K562 (cell line): Measurements from ENCODE around the gene DHX58. TPM values are rescaled to one million over a fixed set of nuclear protein-coding genes. Genes with fewer than 3 reads are reported as not detected.
A peak's percentile ranks its signal among the peaks of the same experiment; 100 is the strongest.

Experiments
- DMBX1 ChIP-seq: fragments of 250-450 bp; sonication (Bioruptor Pico); IDR thresholded peaks from 2 replicates; pipeline ENCODE4 v1.8.0; 2022; ENCODE audit warnings: inconsistent platforms, mild to moderate bottlenecking, moderate library complexity, borderline replicate concordance
- E2F5 ChIP-seq: sonication (generic); formaldehyde crosslinking; IDR thresholded peaks from 2 replicates; pipeline ENCODE4 v1.8.0; 2022; ENCODE audit warnings: mild to moderate bottlenecking, missing genetic modification reagents
- ETV5 ChIP-seq: sonication (generic); formaldehyde crosslinking; IDR thresholded peaks from 2 replicates; pipeline ENCODE4 v1.4.0; 2020; ENCODE audit warnings: low read depth, mild to moderate bottlenecking, missing genetic modification reagents
- KDM2B ChIP-seq: fragments of 250-450 bp; sonication (Bioruptor Pico); IDR thresholded peaks from 2 replicates; pipeline ENCODE4 v1.8.0; 2021; ENCODE audit warnings: mild to moderate bottlenecking, moderate library complexity
- LARP7 ChIP-seq: fragments of 450-650 bp; IDR thresholded peaks from 2 replicates; pipeline ENCODE4 v1.6.1; 2016
- NFE2 ChIP-seq: IDR thresholded peaks from 2 replicates; pipeline ENCODE4 v1.6.1; 2014; ENCODE audit warnings: antibody characterized with exemption, low read depth
- PHF21A ChIP-seq: fragments of 450-650 bp; IDR thresholded peaks from 2 replicates; pipeline ENCODE4 v1.6.1; 2017; ENCODE audit warnings: low read depth, borderline replicate concordance
- RBM39 ChIP-seq: fragments of 200-400 bp; formaldehyde crosslinking; optimal IDR thresholded peaks from 2 replicates; pipeline ENCODE3; 2018; ENCODE audit warnings: low read depth, low read length
- ZNF133 ChIP-seq: fragments of 250-450 bp; sonication (Bioruptor Pico); IDR thresholded peaks from 2 replicates; pipeline ENCODE4 v1.4.0; 2020; ENCODE audit warnings: mild to moderate bottlenecking
- ZNF324 ChIP-seq: fragments of 250-450 bp; sonication (Bioruptor Pico); IDR thresholded peaks from 2 replicates; pipeline ENCODE4 v1.4.0; 2020; ENCODE audit warnings: mild to moderate bottlenecking
- polyA plus RNA-seq, 8 experiments: library from polyadenylated mRNA; depleted of rRNA in 4 of 8; stranded (reverse) in 5 of 8; unstranded in 3 of 8; fragments of >200 nt; fragmentation: Nextera tagmentation in 2 of 8; fragmentation: Illumina TruSeq in 1 of 8; extraction: Ambion mirVana in 2 of 8; extraction: Trizol in 1 of 8; gene quantifications; 2 replicates each; pipeline versions ENCODE4 v1.2.1 to v1.2.3, GENCODE V29; 2011 to 2014; ENCODE audit warnings: inconsistent platforms in 1 of 8, missing spikeins in 1 of 8
- total RNA-seq, 7 experiments: library from RNA; depleted of rRNA in 6 of 7; stranded (reverse); fragments of >200 nt in 6 of 7; fragmentation: Illumina TruSeq in 2 of 7; extraction: Trizol in 2 of 7; gene quantifications; 2 replicates each; pipeline versions ENCODE4 v1.2.1 to v1.2.3, GENCODE V29; 2011 to 2021; ENCODE audit warnings: low replicate concordance in 1 of 7
- TF ChIP-seq, protein P1 (sequence below): fragments of 250-450 bp; sonication (Bioruptor Pico); IDR thresholded peaks from 2 replicates; pipeline ENCODE4 v1.5.0; 2021; ENCODE audit warnings: mild to moderate bottlenecking, moderate library complexity
- TF ChIP-seq, protein P2 (sequence below): fragments of 450-650 bp; IDR thresholded peaks from 2 replicates; pipeline ENCODE4 v1.6.1; 2016; ENCODE audit warnings: low read depth
- TF ChIP-seq, protein P3 (sequence below): fragments of 450-650 bp; IDR thresholded peaks from 2 replicates; pipeline ENCODE4 v1.6.1; 2016

Gene DHX58
- total and polyA plus RNA-seq, 9 of the 15 experiments (the other 6 are each of a cell fraction or from before 2014, with no cell fraction given): 0.15 to 3.0 (median 1.4) TPM

- TF ChIP-seq, protein P1, sequence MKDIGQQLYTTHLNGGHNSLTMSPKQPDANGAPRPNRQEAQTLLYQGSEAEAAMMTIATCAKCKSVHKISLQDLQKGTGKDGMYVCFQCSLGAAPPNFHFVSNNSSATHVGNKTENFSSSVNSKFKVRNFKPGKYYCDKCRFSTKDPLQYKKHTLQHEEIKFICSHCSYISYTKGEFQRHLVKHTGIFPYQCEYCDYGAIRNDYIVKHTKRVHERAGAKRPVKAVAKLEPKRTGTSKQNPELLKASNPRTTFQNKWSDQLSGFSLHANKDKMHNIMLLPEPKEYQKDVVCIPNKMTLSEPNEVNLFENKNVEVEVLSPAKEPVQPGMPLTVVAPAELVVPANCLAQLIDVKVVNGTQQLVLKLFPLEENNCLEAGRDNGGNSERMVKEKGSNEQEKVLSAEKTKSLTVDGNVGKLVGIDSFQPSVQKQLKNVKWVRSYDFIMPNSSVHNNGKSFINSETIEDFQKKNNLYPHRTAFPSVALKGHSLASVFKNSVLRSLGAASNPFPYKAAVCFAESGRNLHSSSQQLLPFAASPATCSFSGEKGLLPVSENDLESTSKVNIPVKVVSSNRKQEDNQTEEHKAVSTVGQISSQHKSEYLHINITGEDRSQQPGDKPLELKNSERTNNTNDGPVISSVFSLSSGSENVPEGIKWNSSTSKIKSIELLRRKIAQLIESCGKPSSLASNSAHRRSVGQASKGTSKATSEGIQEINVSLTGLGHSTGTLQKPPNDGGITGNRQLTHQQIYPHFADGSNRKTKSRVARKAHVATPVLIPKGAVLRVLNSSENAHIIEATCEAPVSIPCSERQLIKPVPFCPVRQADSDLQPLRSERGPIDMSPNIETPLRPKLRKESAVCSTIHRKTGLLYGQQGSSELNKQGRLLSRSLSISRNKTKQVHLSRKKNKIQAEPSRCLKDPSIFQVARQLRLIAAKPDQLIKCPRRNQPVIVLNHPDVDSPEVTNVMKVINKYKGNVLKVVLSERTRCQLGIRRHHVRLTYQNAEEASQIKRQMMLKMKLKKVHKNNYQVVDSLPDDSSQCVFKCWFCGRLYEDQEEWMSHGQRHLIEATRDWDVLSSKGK (CRISPR knock-in tag): no peak
- TF ChIP-seq, protein P2, sequence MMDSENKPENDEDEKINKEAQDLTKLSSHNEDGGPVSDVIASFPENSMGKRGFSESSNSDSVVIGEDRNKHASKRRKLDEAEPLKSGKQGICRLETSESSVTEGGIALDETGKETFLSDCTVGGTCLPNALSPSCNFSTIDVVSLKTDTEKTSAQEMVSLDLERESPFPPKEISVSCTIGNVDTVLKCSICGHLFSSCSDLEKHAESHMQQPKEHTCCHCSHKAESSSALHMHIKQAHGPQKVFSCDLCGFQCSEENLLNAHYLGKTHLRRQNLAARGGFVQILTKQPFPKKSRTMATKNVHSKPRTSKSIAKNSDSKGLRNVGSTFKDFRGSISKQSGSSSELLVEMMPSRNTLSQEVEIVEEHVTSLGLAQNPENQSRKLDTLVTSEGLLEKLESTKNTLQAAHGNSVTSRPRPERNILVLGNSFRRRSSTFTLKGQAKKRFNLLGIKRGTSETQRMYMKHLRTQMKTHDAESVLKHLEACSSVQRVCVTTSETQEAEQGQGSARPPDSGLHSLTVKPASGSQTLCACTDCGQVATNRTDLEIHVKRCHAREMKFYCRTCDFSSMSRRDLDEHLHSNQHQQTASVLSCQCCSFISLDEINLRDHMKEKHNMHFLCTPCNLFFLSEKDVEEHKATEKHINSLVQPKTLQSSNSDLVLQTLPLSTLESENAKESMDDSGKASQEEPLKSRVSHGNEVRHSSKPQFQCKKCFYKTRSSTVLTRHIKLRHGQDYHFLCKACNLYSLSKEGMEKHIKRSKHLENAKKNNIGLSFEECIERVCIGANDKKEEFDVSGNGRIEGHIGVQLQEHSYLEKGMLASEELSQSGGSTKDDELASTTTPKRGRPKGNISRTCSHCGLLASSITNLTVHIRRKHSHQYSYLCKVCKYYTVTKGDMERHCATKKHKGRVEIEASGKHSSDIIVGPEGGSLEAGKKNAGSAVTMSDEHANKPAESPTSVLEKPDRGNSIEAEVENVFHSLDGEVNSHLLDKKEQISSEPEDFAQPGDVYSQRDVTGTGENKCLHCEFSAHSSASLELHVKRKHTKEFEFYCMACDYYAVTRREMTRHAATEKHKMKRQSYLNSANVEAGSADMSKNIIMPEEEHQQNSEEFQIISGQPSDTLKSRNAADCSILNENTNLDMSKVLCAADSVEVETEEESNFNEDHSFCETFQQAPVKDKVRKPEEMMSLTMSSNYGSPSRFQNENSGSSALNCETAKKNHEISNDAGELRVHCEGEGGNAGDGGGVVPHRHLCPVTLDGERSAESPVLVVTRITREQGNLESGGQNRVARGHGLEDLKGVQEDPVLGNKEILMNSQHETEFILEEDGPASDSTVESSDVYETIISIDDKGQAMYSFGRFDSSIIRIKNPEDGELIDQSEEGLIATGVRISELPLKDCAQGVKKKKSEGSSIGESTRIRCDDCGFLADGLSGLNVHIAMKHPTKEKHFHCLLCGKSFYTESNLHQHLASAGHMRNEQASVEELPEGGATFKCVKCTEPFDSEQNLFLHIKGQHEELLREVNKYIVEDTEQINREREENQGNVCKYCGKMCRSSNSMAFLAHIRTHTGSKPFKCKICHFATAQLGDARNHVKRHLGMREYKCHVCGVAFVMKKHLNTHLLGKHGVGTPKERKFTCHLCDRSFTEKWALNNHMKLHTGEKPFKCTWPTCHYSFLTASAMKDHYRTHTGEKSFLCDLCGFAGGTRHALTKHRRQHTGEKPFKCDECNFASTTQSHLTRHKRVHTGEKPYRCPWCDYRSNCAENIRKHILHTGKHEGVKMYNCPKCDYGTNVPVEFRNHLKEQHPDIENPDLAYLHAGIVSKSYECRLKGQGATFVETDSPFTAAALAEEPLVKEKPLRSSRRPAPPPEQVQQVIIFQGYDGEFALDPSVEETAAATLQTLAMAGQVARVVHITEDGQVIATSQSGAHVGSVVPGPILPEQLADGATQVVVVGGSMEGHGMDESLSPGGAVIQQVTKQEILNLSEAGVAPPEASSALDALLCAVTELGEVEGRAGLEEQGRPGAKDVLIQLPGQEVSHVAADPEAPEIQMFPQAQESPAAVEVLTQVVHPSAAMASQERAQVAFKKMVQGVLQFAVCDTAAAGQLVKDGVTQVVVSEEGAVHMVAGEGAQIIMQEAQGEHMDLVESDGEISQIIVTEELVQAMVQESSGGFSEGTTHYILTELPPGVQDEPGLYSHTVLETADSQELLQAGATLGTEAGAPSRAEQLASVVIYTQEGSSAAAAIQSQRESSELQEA: no peak
- no peak for TF ChIP-seq E2F5
- no peak for TF ChIP-seq ZNF324
- TF ChIP-seq ETV5: no peak
- TF ChIP-seq KDM2B (CRISPR knock-in tag): no peak
- no peak for TF ChIP-seq DMBX1 (CRISPR knock-in tag)
- TF ChIP-seq RBM39: no peak
- TF ChIP-seq LARP7: no peak
- no peak for TF ChIP-seq NFE2
- TF ChIP-seq ZNF133 (CRISPR knock-in tag): no peak
- 0 out of 2 replicates have a peak, but pooled peaks have one; percentile 36 for TF ChIP-seq PHF21A
- TF ChIP-seq, protein P3, sequence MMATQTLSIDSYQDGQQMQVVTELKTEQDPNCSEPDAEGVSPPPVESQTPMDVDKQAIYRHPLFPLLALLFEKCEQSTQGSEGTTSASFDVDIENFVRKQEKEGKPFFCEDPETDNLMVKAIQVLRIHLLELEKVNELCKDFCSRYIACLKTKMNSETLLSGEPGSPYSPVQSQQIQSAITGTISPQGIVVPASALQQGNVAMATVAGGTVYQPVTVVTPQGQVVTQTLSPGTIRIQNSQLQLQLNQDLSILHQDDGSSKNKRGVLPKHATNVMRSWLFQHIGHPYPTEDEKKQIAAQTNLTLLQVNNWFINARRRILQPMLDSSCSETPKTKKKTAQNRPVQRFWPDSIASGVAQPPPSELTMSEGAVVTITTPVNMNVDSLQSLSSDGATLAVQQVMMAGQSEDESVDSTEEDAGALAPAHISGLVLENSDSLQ: peak; percentile 97
Observed at GRCh38 chr17:42087042-42087701, 25.3 kb downstream of the DHX58 start (continued).
